ENCODE data around the gene LYPLA2. TPM values are rescaled to one million over a fixed set of nuclear protein-coding genes. Genes with fewer than 3 reads are reported as not detected.
"Not testable (repeated sequence)": the region's sequence is repeated elsewhere in the genome, so short reads cannot be mapped to it uniquely, and the experiment has no call there.

Gene LYPLA2
- total RNA-seq, 1 experiment from 2014 or later, result 36.2 TPM

- DNase-seq (ENCODE audit: low spot score), result not testable (repeated sequence)
Observed at GRCh38 chr1:23834156-23834555, 43.2 kb downstream of the LYPLA2 start.

- DNase-seq (ENCODE audit: low spot score), result no peak
Observed at GRCh38 chr1:23836037-23836436, 45.1 kb downstream of the LYPLA2 start.

- DNase-seq (ENCODE audit: low spot score), result no peak
Observed at GRCh38 chr1:23837908-23838307, 47.0 kb downstream of the LYPLA2 start.

GRCh38 chr1:23838401-23838866 lies 47.5 kb downstream of the LYPLA2 start:
- DNase-seq (ENCODE audit: low spot score), result peak; percentile 50

GRCh38 chr1:23843644-23844043 lies 52.7 kb downstream of the LYPLA2 start:
- DNase-seq (ENCODE audit: low spot score), result no peak

Other genes starting within 250 kb of the LYPLA2 start
- 543 and 586 TPM in 2 replicates for gene ID3, start 231.6 kb upstream of the LYPLA2 start, total RNA-seq (2014; rRNA removed; shearing (Covaris generic))
- gene RPL11, start 99.3 kb upstream of the LYPLA2 start, total RNA-seq (2014; rRNA removed; shearing (Covaris generic)), result 1,241 and 1,313 TPM in 2 replicates
- gene ELOA, start 47.7 kb upstream of the LYPLA2 start, total RNA-seq (2014; rRNA removed; shearing (Covaris generic)), result 38.3 and 48.1 TPM in 2 replicates
- gene PITHD1, start 12.7 kb upstream of the LYPLA2 start, total RNA-seq (2014; rRNA removed; shearing (Covaris generic)), result 46.5 and 51.4 TPM in 2 replicates
- gene GALE, start 9.6 kb downstream of the LYPLA2 start, total RNA-seq (2014; rRNA removed; shearing (Covaris generic)), result 128 and 142 TPM in 2 replicates
- gene HMGCL, start 34.3 kb downstream of the LYPLA2 start, total RNA-seq (2014; rRNA removed; shearing (Covaris generic)), result 34.0 and 34.5 TPM in 2 replicates
- 75.9 and 90.5 TPM in 2 replicates for gene FUCA1, start 77.1 kb downstream of the LYPLA2 start, total RNA-seq (2014; rRNA removed; shearing (Covaris generic))
- gene CNR2, start 122.2 kb downstream of the LYPLA2 start, total RNA-seq (2014; rRNA removed; shearing (Covaris generic)), result not detected in 2 replicates
- gene PNRC2, start 168.7 kb downstream of the LYPLA2 start, total RNA-seq (2014; rRNA removed; shearing (Covaris generic)), result 73.3 and 85.8 TPM in 2 replicates
- gene SRSF10, start 189.2 kb downstream of the LYPLA2 start, total RNA-seq (2014; rRNA removed; shearing (Covaris generic)), result 80.0 and 83.4 TPM in 2 replicates

Measured in H4 (cell line).